A673 (cell line): ENCODE results near the gene COL4A1. TPM values are rescaled to one million over a fixed set of nuclear protein-coding genes. Genes with fewer than 3 reads are reported as not detected.

Source experiments
- BruUV-seq: library from RNA; stranded (reverse); fragments of 400-500 nt; replicated peaks from 2 replicates; lab custom pipeline; 2021; lab: Mats Ljungman, UMichigan
- CTCF ChIA-PET: fragments of 300-600 bp; sonication (Branson Sonifier 250); formaldehyde crosslinking; loops from one replicate; lab custom pipeline; 2022; ENCODE audit warnings: antibody characterized with exemption; lab: Charles Lee
- POLR2A ChIA-PET: fragments of 300-600 bp; sonication (Branson Sonifier 250); formaldehyde crosslinking; loops from one replicate; lab custom pipeline; 2022; ENCODE audit warnings: antibody characterized with exemption; ENCODE audit not compliant: low non-redundant PET; lab: Charles Lee
- DNase-seq: peaks from one replicate; pipeline ENCODE4 v3.0.0-alpha.2; 2015; ENCODE audit warnings: low spot score
- H3K27ac ChIP-seq: fragments of 200-600 bp; sonication (generic); 2 replicates; pipeline ENCODE4 v1.5.1; 2016; ENCODE audit warnings: mixed run types, low read depth, mild to moderate bottlenecking, mixed read lengths, antibody characterized with exemption, low read length; ENCODE audit not compliant: poor library complexity, severe bottlenecking
- H3K27me3 ChIP-seq: fragments of 200-600 bp; sonication (generic); replicated peaks from 2 replicates; pipeline ENCODE4 v1.6.1; 2017; ENCODE audit warnings: mixed run types, low read depth, mild to moderate bottlenecking, mixed read lengths, antibody characterized with exemption, low read length; ENCODE audit not compliant: insufficient read depth, poor library complexity
- H3K36me3 ChIP-seq: fragments of 200-600 bp; sonication (generic); 2 replicates; pipeline ENCODE4 v1.6.1; 2016; ENCODE audit warnings: mixed run types, mild to moderate bottlenecking, mixed read lengths, antibody characterized with exemption, low read length; ENCODE audit not compliant: insufficient read depth, poor library complexity, severe bottlenecking
- H3K4me1 ChIP-seq: fragments of 200-600 bp; sonication (generic); 2 replicates; pipeline ENCODE4 v1.6.1; 2017; ENCODE audit warnings: mixed run types, mild to moderate bottlenecking, mixed read lengths, antibody characterized with exemption, low read length; ENCODE audit not compliant: insufficient read depth, poor library complexity, severe bottlenecking
- H3K4me3 ChIP-seq: fragments of 200-600 bp; sonication (generic); 2 replicates; pipeline ENCODE4 v1.5.1; 2016; ENCODE audit warnings: low read depth, mixed run types, mild to moderate bottlenecking, mixed read lengths, low read length; ENCODE audit not compliant: poor library complexity, severe bottlenecking
- H3K9me3 ChIP-seq: fragments of 200-600 bp; sonication (generic); 2 replicates; pipeline ENCODE4 v1.6.1; 2016; ENCODE audit warnings: mixed run types, low read depth, mild to moderate bottlenecking, mixed read lengths, antibody characterized with exemption, low read length; ENCODE audit not compliant: poor library complexity, severe bottlenecking
- CTCF ChIP-seq: fragments of 300-800, 200-600 bp; sonication (generic); conservative IDR thresholded peaks from 2 replicates; pipeline ENCODE4 v1.5.1; 2017; ENCODE audit warnings: low read depth, mild to moderate bottlenecking, antibody characterized with exemption, low read length, moderate library complexity, mixed read lengths
- EZH2 ChIP-seq: fragments of 200-600 bp; sonication (generic); IDR thresholded peaks from 2 replicates; pipeline ENCODE4 v1.6.1; 2017; ENCODE audit warnings: borderline replicate concordance, low read depth, mild to moderate bottlenecking, mixed read lengths, antibody characterized with exemption, low read length; ENCODE audit not compliant: poor library complexity, severe bottlenecking
- intact Hi-C: fragments of 100-400 bp; cut with micrococcal nuclease; formaldehyde crosslinking; loops from one replicate; pipeline ENCODE4 v1.10.0; 2022; ENCODE audit not compliant: unreplicated experiment
- total RNA-seq: library from RNA; stranded (reverse); gene quantifications from 2 replicates; pipeline ENCODE4 v1.2.3, GENCODE V29; 2021

Gene COL4A1
- total RNA-seq, 1 experiment from 2014 or later, result 83.9 TPM

DNA sequence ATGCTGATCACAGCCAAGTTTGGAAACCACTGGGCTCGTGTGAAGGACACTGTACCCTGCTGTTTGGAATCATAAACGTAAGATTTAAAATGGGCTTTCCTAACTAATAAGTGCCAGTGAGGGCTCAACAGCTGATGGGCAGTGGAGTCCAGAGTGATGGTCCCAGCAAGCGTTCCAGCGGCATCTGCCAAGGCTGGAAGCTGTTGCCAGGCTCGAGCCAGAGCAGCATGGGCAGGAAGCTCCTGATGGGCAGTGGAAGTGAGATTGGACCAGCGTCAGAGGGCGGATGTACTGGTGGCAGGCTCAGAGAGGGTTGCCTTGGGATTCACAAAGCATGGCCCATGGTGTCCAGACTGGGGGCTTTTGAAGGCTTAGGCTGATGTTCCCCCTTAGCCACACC, 30.3 kb upstream of the COL4A1 start:
- no TSS peak for BruUV-seq

GRCh38 chr13:110336681-110337080, 29.7 kb upstream of the COL4A1 start:
- peaks cover under 1% of the 10 kb centered on the region for H3K36me3 ChIP-seq
- no peak overlapping the region for H3K27ac ChIP-seq
- POLR2A ChIA-PET, result no interaction called here

More for the DNA sequence above, 30.3 kb upstream of the COL4A1 start:
- TF ChIP-seq EZH2 (no peak), CTCF (no peak)
- H3K4me3 ChIP-seq, result no peak overlapping the region
- no peak overlapping the region for H3K27ac ChIP-seq
- CTCF ChIA-PET, result no interaction called here
- no peaks in the 10 kb centered on the region for H3K9me3 ChIP-seq
- H3K27me3 ChIP-seq, result no peaks in the 10 kb centered on the region
- no peaks in the 10 kb centered on the region for H3K36me3 ChIP-seq
- POLR2A ChIA-PET, result no interaction called here
- H3K4me1 ChIP-seq, result peaks cover 24% of the 10 kb centered on the region
- intact Hi-C loops, result no loop called here
- DNase-seq, result no peak

DNA sequence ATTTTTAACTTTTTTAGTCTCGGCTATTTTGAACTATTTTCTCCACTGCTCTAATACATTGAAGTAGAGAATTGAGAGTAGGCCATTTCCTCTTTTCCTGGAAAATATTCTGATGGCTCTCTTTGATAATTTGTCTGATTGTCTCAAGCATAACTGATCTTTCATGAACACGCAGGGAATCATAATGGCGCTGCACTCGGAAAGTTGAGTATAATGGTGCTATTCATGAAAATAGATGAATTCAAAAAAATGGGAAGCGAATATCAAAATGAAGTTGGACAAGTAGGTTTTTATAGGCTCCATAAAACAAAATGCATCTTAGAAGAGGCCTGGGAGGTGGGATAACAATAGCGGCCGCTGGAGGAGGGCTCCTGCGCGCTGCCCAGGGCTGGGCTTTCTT, 29.2 kb upstream of the COL4A1 start:
- Histone ChIP-seq H3K9me3 (no peaks in the 10 kb centered on the region), H3K27me3 (no peaks in the 10 kb centered on the region), H3K4me3 (no peak overlapping the region), H3K4me1 (peaks cover 13% of the 10 kb centered on the region), H3K27ac (no peak overlapping the region), H3K36me3 (peaks cover 3% of the 10 kb centered on the region)
- CTCF ChIA-PET, result no interaction called here
- BruUV-seq, result no TSS peak
- POLR2A ChIA-PET, result no interaction called here
- intact Hi-C loops, result no loop called here
- no peak for DNase-seq
- TF ChIP-seq EZH2 (no peak), CTCF (no peak)

More at GRCh38 chr13:110336681-110337080, 29.7 kb upstream of the COL4A1 start:
- no peak for DNase-seq
- CTCF ChIA-PET, result no interaction called here
- peaks cover 18% of the 10 kb centered on the region for H3K4me1 ChIP-seq
- BruUV-seq, result no TSS peak
- TF ChIP-seq EZH2 (no peak), CTCF (no peak)
- no peak overlapping the region for H3K4me3 ChIP-seq
- no peaks in the 10 kb centered on the region for H3K27me3 ChIP-seq
- intact Hi-C loops, result no loop called here
- H3K9me3 ChIP-seq, result no peaks in the 10 kb centered on the region
